Measurements from ENCODE around the gene CRADD. TPM values are rescaled to one million over a fixed set of nuclear protein-coding genes. Genes with fewer than 3 reads are reported as not detected.

CRADD gene
- total and polyA plus RNA-seq, 10 of the 15 experiments (the other 5 are each of a cell fraction or from before 2014, with no cell fraction given), result 7.6 to 15.5 (median 11.7) TPM

DNA sequence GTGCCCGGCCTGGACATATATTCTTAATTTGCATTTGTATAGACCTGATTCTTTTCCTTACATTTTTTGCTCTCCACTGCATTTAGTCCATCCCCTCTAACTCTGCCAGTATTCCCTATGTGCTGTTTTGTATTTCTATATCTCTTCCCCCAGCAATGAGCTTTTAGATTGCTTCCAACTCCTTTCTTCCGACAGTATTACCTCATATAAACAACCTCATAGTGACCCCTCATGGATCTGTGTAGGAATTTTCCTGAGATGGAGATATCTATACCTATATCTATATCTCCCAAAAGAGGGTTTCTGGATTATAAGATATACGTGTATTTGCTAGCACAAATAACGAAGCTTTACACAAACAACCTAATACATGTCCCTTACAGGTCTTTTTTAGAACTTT, 161.9 kb downstream of the CRADD start (continued):
- TF ChIP-seq, protein P1, sequence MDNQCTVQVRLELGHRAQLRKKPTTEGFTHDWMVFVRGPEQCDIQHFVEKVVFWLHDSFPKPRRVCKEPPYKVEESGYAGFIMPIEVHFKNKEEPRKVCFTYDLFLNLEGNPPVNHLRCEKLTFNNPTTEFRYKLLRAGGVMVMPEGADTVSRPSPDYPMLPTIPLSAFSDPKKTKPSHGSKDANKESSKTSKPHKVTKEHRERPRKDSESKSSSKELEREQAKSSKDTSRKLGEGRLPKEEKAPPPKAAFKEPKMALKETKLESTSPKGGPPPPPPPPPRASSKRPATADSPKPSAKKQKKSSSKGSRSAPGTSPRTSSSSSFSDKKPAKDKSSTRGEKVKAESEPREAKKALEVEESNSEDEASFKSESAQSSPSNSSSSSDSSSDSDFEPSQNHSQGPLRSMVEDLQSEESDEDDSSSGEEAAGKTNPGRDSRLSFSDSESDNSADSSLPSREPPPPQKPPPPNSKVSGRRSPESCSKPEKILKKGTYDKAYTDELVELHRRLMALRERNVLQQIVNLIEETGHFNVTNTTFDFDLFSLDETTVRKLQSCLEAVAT (IDR thresholded peaks at IDR 0.05), result no peak
- TF ChIP-seq RUNX3 (IDR thresholded peaks at IDR 0.05; ENCODE audit: low read length), result no peak
- no peak for TF ChIP-seq PML (IDR thresholded peaks at IDR 0.05; ENCODE audit: low read length)
- TF ChIP-seq SMAD1 (IDR thresholded peaks at IDR 0.05; ENCODE audit: low read depth, partially characterized antibody), result no peak

DNA sequence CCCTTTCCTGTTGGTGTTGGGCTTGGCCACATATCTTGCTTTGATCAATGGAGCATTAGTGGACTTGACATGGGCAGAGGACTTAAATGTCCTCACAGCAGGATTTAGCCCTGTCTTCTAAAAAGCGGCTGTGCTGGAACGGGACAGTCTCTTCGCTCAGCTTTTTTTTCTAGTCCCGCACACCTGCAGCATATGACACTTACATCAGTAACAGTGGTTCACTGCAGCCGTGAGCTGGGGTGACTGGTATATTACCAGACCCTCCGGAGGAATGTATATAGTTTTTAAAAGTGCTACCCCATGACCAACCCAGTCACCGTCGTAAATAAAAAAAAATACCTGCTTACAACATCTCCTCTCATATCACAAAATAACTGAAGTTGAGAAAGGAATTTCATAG, 164.5 kb downstream of the CRADD start:
- no peak overlapping the region for H3K4me2 ChIP-seq (ENCODE audit: control insufficient read depth, insufficient read depth)
- H3K36me3 ChIP-seq (ENCODE audit: control insufficient read depth in 2 of 2, insufficient read depth in 2 of 2, low read length in 1 of 2), result no peaks in the 10 kb centered on the region
- H3K9me3 ChIP-seq (replicated peaks; ENCODE audit: control insufficient read depth, insufficient read depth, low read length), result no peaks in the 10 kb centered on the region
- CTCF ChIA-PET, result no interaction called here
- H3K27me3 ChIP-seq (replicated peaks in 1 of 2; ENCODE audit: control insufficient read depth in 2 of 2, insufficient read depth in 2 of 2, low read length in 1 of 2), result no peaks in the 10 kb centered on the region
- ATAC-seq, result no peak
- no TSS peak for BruUV-seq (replicated peaks)
- H3K9ac ChIP-seq (ENCODE audit: control insufficient read depth, insufficient read depth, low read length), result no peak overlapping the region
- no peak overlapping the region for H3K27ac ChIP-seq (ENCODE audit: control insufficient read depth, insufficient read depth)
- peaks cover 3% of the 10 kb centered on the region for H3K4me1 ChIP-seq (ENCODE audit: control insufficient read depth, insufficient read depth, low read length)
- no peak for DNase-seq (ENCODE audit: low read depth, low spot score)
- in situ Hi-C loops (cut with MboI) (no loop called here), intact Hi-C loops (cut with micrococcal nuclease; ENCODE audit: unreplicated experiment) (no loop called here)
- H3K79me2 ChIP-seq (ENCODE audit: control insufficient read depth, insufficient read depth, low read length), result no peaks in the 10 kb centered on the region
- TF ChIP-seq CREB1 (IDR thresholded peaks at IDR 0.05; ENCODE audit: low read depth) (no peak), ETV6 (conservative IDR thresholded peaks at IDR 0.05 in 1 of 2, IDR thresholded peaks at IDR 0.05 in 1 of 2; ENCODE audit: borderline replicate concordance in 1 of 2, low read depth in 1 of 2) (no peak), ZNF274 (IDR thresholded peaks at IDR 0.05; ENCODE audit: insufficient read depth, insufficient read length) (no peak), KLF5 (IDR thresholded peaks at IDR 0.05; ENCODE audit: partially characterized antibody) (no peak), SPI1 (IDR thresholded peaks at IDR 0.05; ENCODE audit: borderline replicate concordance, insufficient read depth, low read depth, low read length) (no peak), HDAC6 (IDR thresholded peaks at IDR 0.05; ENCODE audit: unreplicated experiment) (no peak), SREBF2 (IDR thresholded peaks at IDR 0.05; ENCODE audit: low read length) (no peak), FOXK2 (IDR thresholded peaks at IDR 0.05) (no peak), PML (IDR thresholded peaks at IDR 0.05; ENCODE audit: low read length) (no peak), MTA3 (IDR thresholded peaks at IDR 0.05; ENCODE audit: borderline replicate concordance, low read length) (no peak), SIX5 (IDR thresholded peaks at IDR 0.05; ENCODE audit: low read depth, low read length, severe bottlenecking) (no peak), HCFC1 (IDR thresholded peaks at IDR 0.05; ENCODE audit: low read length) (no peak), BCL11A (IDR thresholded peaks at IDR 0.05; ENCODE audit: low read depth, low read length) (no peak)
- TF ChIP-seq, protein P2, sequence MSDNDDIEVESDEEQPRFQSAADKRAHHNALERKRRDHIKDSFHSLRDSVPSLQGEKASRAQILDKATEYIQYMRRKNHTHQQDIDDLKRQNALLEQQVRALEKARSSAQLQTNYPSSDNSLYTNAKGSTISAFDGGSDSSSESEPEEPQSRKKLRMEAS (IDR thresholded peaks at IDR 0.05; ENCODE audit: low read depth, low read length), result no peak
- TF ChIP-seq, protein P3, sequence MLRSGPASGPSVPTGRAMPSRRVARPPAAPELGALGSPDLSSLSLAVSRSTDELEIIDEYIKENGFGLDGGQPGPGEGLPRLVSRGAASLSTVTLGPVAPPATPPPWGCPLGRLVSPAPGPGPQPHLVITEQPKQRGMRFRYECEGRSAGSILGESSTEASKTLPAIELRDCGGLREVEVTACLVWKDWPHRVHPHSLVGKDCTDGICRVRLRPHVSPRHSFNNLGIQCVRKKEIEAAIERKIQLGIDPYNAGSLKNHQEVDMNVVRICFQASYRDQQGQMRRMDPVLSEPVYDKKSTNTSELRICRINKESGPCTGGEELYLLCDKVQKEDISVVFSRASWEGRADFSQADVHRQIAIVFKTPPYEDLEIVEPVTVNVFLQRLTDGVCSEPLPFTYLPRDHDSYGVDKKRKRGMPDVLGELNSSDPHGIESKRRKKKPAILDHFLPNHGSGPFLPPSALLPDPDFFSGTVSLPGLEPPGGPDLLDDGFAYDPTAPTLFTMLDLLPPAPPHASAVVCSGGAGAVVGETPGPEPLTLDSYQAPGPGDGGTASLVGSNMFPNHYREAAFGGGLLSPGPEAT (IDR thresholded peaks at IDR 0.05; ENCODE audit: low read depth), result no peak
- TF ChIP-seq, protein P4, sequence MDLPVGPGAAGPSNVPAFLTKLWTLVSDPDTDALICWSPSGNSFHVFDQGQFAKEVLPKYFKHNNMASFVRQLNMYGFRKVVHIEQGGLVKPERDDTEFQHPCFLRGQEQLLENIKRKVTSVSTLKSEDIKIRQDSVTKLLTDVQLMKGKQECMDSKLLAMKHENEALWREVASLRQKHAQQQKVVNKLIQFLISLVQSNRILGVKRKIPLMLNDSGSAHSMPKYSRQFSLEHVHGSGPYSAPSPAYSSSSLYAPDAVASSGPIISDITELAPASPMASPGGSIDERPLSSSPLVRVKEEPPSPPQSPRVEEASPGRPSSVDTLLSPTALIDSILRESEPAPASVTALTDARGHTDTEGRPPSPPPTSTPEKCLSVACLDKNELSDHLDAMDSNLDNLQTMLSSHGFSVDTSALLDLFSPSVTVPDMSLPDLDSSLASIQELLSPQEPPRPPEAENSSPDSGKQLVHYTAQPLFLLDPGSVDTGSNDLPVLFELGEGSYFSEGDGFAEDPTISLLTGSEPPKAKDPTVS (IDR thresholded peaks at IDR 0.05; ENCODE audit: low read depth, low read length), result no peak
- SMC1A ChIA-PET (ENCODE audit: uncharacterized antibody, unreplicated experiment), result interaction anchor here (0.8 kb wide), 1 partner anchor 76 kb away, joined by 3 read pairs; no protein-coding TSS in a partner anchor
- H2AFZ ChIP-seq (ENCODE audit: control insufficient read depth, low read depth, low read length), result no peak overlapping the region
- RAD21 ChIA-PET (ENCODE audit: unreplicated experiment), result no interaction called here
- no peak for FAIRE-seq
- no peaks in the 10 kb centered on the region for H4K20me1 ChIP-seq (ENCODE audit: control insufficient read depth, insufficient read depth)
- no peak overlapping the region for H3K4me3 ChIP-seq
- POLR2A ChIA-PET, result no interaction called here
- WGBS (ENCODE audit: insufficient coverage, insufficient replicate concordance, low lambda C conversion rate, missing lambda C conversion rate), result 95% methylated on average over 8 of the region's 8 CpGs

All from GM12878 (cell line).